K562 (cell line): ENCODE data around the gene CACNA1I. TPM values are rescaled to one million over a fixed set of nuclear protein-coding genes. Genes with fewer than 3 reads are reported as not detected.

Source experiments
- BACH1 ChIP-seq: fragments of 200-800 bp; sonication (Bioruptor generic); IDR thresholded peaks from 2 replicates; pipeline ENCODE4 v1.6.1; 2016; ENCODE audit warnings: missing genetic modification characterization, missing compliant biosample characterization
- CBFA2T2 ChIP-seq: fragments of 450-650 bp; conservative IDR thresholded peaks from 2 replicates; pipeline ENCODE4 v1.6.1; 2017; ENCODE audit warnings: mild to moderate bottlenecking
- ESRRA ChIP-seq: fragments of 450-650 bp; IDR thresholded peaks from 2 replicates; pipeline ENCODE4 v1.6.1; 2014; ENCODE audit warnings: low read depth, mild to moderate bottlenecking, moderate library complexity, borderline replicate concordance
- GATA2 ChIP-seq: sonication (generic); formaldehyde crosslinking; IDR thresholded peaks from 2 replicates; pipeline ENCODE4 v1.4.0; 2020; ENCODE audit warnings: mild to moderate bottlenecking, missing genetic modification reagents
- MAZ ChIP-seq, 2 experiments: fragments of 450-650 bp in 1 of 2; sonication (generic) in 1 of 2; formaldehyde crosslinking; IDR thresholded peaks in 1 of 2; conservative IDR thresholded peaks in 1 of 2; 2 replicates each; pipeline versions ENCODE4 v1.4.0 to v1.5.0; 2020; ENCODE audit warnings: mild to moderate bottlenecking in 1 of 2, missing genetic modification reagents in 1 of 2
- POLR2G ChIP-seq: fragments of 200-400 bp; formaldehyde crosslinking; IDR thresholded peaks from 2 replicates; pipeline ENCODE4 v1.6.1; 2017; ENCODE audit warnings: low read depth, mild to moderate bottlenecking, antibody characterized with exemption, low read length, moderate library complexity
- RBFOX2 ChIP-seq: fragments of 200-400 bp; formaldehyde crosslinking; IDR thresholded peaks from 2 replicates; pipeline ENCODE4 v1.6.1; 2017; ENCODE audit warnings: low read depth, mild to moderate bottlenecking, low read length, moderate library complexity
- SP1 ChIP-seq: sonication (generic); formaldehyde crosslinking; IDR thresholded peaks from 2 replicates; pipeline ENCODE4 v1.8.1; 2022; ENCODE audit warnings: mild to moderate bottlenecking, missing genetic modification reagents
- TEAD4 ChIP-seq, 2 experiments: sonication (generic) in 1 of 2; formaldehyde crosslinking in 1 of 2; IDR thresholded peaks; 2 replicates each; pipeline versions ENCODE4 v1.6.1 to v1.8.0; 2012 to 2022; ENCODE audit warnings: borderline replicate concordance in 1 of 2, inconsistent platforms in 1 of 2, low read length in 1 of 2, mild to moderate bottlenecking in 1 of 2, missing genetic modification reagents in 1 of 2
- ZNF121 ChIP-seq: sonication (generic); formaldehyde crosslinking; conservative IDR thresholded peaks from 2 replicates; pipeline ENCODE4 v1.8.0; 2022; ENCODE audit warnings: missing genetic modification reagents
- ZZZ3 ChIP-seq: fragments of 450-650 bp; IDR thresholded peaks from 2 replicates; pipeline ENCODE4 v1.6.1; 2016; ENCODE audit warnings: antibody characterized with exemption, mild to moderate bottlenecking, moderate library complexity
- polyA plus RNA-seq, 8 experiments: library from polyadenylated mRNA; depleted of rRNA in 4 of 8; stranded (reverse) in 5 of 8; unstranded in 3 of 8; fragments of >200 nt; fragmentation: Nextera tagmentation in 2 of 8; fragmentation: Illumina TruSeq in 1 of 8; extraction: Ambion mirVana in 2 of 8; extraction: Trizol in 1 of 8; gene quantifications; 2 replicates each; pipeline versions ENCODE4 v1.2.1 to v1.2.3, GENCODE V29; 2011 to 2014; ENCODE audit warnings: inconsistent platforms in 1 of 8, missing spikeins in 1 of 8
- total RNA-seq, 7 experiments: library from RNA; depleted of rRNA in 6 of 7; stranded (reverse); fragments of >200 nt in 6 of 7; fragmentation: Illumina TruSeq in 2 of 7; extraction: Trizol in 2 of 7; gene quantifications; 2 replicates each; pipeline versions ENCODE4 v1.2.1 to v1.2.3, GENCODE V29; 2011 to 2021; ENCODE audit warnings: low replicate concordance in 1 of 7
- TF ChIP-seq, protein P1 (sequence below): fragments of 450-650 bp; IDR thresholded peaks from 2 replicates; pipeline ENCODE4 v1.7.0; 2016; ENCODE audit warnings: borderline replicate concordance
- TF ChIP-seq, protein P2 (sequence below): sonication (generic); formaldehyde crosslinking; IDR thresholded peaks from 2 replicates; pipeline ENCODE4 v1.8.0; 2023; ENCODE audit warnings: missing genetic modification reagents, mild to moderate bottlenecking, borderline replicate concordance
- TF ChIP-seq, protein P3 (sequence below): fragments of 250-450 bp; sonication (Bioruptor Pico); IDR thresholded peaks from 2 replicates; pipeline ENCODE4 v1.9.0; 2021; ENCODE audit warnings: mild to moderate bottlenecking, inconsistent platforms
- TF ChIP-seq, protein P4 (sequence below): fragments of 250-450 bp; sonication (Bioruptor Pico); IDR thresholded peaks from 2 replicates; pipeline ENCODE4 v1.4.0; 2020; ENCODE audit warnings: mild to moderate bottlenecking, moderate library complexity

Gene CACNA1I
- total and polyA plus RNA-seq, 9 of the 15 experiments (the other 6 are each of a cell fraction or from before 2014, with no cell fraction given): 0.01 to 0.79 (median 0.32) TPM; not detected in 1

DNA sequence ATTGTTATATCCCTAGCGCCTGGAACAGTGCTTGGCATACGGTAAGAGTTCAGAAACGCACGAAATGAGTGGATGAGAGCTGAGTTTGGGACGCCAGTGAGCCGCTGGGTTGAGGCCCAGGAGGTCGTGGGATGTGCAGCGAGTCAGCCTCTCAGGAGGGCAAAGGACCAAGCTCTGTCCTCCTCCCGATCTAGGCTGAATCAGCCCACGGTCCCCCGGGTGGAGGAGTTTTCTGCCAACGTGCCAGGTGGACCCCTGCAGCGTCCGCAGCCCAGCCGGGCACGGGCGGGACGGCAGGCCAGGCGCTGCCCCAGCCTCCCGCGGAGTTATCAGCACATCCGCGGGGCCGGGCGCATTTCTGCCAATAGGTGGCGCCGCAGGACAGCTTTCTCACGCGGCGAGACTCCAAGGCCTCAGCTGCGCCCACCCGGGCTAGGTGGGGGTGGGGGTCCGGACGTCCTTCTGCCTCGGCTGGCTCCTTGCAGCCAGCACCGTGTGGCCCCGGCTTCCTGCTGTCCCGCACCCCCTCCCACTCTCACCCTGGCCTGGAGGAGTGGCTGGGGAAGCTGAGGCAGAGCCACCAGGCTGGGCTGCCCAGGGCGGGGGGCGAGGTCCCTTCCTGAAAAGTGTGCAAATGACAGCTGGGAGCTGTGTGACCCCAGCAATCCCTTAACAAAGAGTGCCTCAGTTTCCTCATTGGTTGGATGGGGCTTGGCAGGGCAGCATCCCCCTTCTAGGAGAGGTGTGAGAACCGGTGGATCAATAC lies 35.8 kb upstream of the CACNA1I start (continued):
- no peak for TF ChIP-seq ZZZ3
- TF ChIP-seq CBFA2T2: no peak
- TF ChIP-seq POLR2G: peak; percentile 54
- no peak for TF ChIP-seq ESRRA
- TF ChIP-seq RBFOX2: peak; percentile 69
- peak in 1 of 2 experiments; percentile 66; a peak in 3 of 4 replicates for TF ChIP-seq MAZ (CRISPR knock-in tag; conservative IDR thresholded peaks at IDR 0.05 in 1 of 2, IDR thresholded peaks at IDR 0.05 in 1 of 2)
- no peak for TF ChIP-seq BACH1 (tag)
- TF ChIP-seq, protein P1, sequence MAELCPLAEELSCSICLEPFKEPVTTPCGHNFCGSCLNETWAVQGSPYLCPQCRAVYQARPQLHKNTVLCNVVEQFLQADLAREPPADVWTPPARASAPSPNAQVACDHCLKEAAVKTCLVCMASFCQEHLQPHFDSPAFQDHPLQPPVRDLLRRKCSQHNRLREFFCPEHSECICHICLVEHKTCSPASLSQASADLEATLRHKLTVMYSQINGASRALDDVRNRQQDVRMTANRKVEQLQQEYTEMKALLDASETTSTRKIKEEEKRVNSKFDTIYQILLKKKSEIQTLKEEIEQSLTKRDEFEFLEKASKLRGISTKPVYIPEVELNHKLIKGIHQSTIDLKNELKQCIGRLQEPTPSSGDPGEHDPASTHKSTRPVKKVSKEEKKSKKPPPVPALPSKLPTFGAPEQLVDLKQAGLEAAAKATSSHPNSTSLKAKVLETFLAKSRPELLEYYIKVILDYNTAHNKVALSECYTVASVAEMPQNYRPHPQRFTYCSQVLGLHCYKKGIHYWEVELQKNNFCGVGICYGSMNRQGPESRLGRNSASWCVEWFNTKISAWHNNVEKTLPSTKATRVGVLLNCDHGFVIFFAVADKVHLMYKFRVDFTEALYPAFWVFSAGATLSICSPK: no peak
- TF ChIP-seq, protein P2, sequence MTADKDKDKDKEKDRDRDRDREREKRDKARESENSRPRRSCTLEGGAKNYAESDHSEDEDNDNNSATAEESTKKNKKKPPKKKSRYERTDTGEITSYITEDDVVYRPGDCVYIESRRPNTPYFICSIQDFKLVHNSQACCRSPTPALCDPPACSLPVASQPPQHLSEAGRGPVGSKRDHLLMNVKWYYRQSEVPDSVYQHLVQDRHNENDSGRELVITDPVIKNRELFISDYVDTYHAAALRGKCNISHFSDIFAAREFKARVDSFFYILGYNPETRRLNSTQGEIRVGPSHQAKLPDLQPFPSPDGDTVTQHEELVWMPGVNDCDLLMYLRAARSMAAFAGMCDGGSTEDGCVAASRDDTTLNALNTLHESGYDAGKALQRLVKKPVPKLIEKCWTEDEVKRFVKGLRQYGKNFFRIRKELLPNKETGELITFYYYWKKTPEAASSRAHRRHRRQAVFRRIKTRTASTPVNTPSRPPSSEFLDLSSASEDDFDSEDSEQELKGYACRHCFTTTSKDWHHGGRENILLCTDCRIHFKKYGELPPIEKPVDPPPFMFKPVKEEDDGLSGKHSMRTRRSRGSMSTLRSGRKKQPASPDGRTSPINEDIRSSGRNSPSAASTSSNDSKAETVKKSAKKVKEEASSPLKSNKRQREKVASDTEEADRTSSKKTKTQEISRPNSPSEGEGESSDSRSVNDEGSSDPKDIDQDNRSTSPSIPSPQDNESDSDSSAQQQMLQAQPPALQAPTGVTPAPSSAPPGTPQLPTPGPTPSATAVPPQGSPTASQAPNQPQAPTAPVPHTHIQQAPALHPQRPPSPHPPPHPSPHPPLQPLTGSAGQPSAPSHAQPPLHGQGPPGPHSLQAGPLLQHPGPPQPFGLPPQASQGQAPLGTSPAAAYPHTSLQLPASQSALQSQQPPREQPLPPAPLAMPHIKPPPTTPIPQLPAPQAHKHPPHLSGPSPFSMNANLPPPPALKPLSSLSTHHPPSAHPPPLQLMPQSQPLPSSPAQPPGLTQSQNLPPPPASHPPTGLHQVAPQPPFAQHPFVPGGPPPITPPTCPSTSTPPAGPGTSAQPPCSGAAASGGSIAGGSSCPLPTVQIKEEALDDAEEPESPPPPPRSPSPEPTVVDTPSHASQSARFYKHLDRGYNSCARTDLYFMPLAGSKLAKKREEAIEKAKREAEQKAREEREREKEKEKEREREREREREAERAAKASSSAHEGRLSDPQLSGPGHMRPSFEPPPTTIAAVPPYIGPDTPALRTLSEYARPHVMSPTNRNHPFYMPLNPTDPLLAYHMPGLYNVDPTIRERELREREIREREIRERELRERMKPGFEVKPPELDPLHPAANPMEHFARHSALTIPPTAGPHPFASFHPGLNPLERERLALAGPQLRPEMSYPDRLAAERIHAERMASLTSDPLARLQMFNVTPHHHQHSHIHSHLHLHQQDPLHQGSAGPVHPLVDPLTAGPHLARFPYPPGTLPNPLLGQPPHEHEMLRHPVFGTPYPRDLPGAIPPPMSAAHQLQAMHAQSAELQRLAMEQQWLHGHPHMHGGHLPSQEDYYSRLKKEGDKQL (CRISPR knock-in tag): no peak
- no peak for TF ChIP-seq ZNF121
- peak; percentile 90 for TF ChIP-seq TEAD4 (IDR thresholded peaks at IDR 0.05; ENCODE audit: low read length)
- TF ChIP-seq TEAD4 (CRISPR knock-in tag; IDR thresholded peaks at IDR 0.05; ENCODE audit: borderline replicate concordance): peak; percentile 98
- TF ChIP-seq, protein P3, sequence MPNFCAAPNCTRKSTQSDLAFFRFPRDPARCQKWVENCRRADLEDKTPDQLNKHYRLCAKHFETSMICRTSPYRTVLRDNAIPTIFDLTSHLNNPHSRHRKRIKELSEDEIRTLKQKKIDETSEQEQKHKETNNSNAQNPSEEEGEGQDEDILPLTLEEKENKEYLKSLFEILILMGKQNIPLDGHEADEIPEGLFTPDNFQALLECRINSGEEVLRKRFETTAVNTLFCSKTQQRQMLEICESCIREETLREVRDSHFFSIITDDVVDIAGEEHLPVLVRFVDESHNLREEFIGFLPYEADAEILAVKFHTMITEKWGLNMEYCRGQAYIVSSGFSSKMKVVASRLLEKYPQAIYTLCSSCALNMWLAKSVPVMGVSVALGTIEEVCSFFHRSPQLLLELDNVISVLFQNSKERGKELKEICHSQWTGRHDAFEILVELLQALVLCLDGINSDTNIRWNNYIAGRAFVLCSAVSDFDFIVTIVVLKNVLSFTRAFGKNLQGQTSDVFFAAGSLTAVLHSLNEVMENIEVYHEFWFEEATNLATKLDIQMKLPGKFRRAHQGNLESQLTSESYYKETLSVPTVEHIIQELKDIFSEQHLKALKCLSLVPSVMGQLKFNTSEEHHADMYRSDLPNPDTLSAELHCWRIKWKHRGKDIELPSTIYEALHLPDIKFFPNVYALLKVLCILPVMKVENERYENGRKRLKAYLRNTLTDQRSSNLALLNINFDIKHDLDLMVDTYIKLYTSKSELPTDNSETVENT: 0 out of 2 replicates have a peak, but pooled peaks have one; percentile 27
- TF ChIP-seq, protein P4, sequence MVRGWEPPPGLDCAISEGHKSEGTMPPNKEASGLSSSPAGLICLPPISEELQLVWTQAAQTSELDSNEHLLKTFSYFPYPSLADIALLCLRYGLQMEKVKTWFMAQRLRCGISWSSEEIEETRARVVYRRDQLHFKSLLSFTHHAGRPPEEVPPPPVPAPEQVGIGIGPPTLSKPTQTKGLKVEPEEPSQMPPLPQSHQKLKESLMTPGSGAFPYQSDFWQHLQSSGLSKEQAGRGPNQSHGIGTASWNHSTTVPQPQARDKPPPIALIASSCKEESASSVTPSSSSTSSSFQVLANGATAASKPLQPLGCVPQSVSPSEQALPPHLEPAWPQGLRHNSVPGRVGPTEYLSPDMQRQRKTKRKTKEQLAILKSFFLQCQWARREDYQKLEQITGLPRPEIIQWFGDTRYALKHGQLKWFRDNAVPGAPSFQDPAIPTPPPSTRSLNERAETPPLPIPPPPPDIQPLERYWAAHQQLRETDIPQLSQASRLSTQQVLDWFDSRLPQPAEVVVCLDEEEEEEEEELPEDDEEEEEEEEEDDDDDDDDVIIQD (CRISPR knock-in tag): no peak
- 0 out of 2 replicates have a peak, but pooled peaks have one; percentile 53 for TF ChIP-seq SP1 (CRISPR knock-in tag)
- TF ChIP-seq GATA2: peak; percentile 53; the same call in 1 of the 2 replicates
